ENCODE measurements around the gene PTPRM.
"Not testable (repeated sequence)": the region's sequence is repeated elsewhere in the genome, so short reads cannot be mapped to it uniquely, and the experiment has no call there.

Gene PTPRM

GRCh38 chr18:8435376-8435775 lies 868.3 kb downstream of the PTPRM start:
- DNase-seq (ENCODE audit: low read depth): no peak

- no peak for DNase-seq (ENCODE audit: low read depth)
Measured at GRCh38 chr18:8439055-8439454, 871.9 kb downstream of the PTPRM start.

- no peak for DNase-seq (ENCODE audit: low read depth)
Measured at GRCh38 chr18:8443505-8443904, 876.4 kb downstream of the PTPRM start.

GRCh38 chr18:8446936-8447335 lies 879.8 kb downstream of the PTPRM start:
- not testable (repeated sequence) for DNase-seq (ENCODE audit: low read depth)

GRCh38 chr18:8448130-8448529 lies 881.0 kb downstream of the PTPRM start:
- no peak for DNase-seq (ENCODE audit: low read depth)

GRCh38 chr18:8450013-8450412 lies 882.9 kb downstream of the PTPRM start:
- no peak for DNase-seq (ENCODE audit: low read depth)

GRCh38 chr18:8450898-8451665 lies 884.0 kb downstream of the PTPRM start:
- no peak for DNase-seq (ENCODE audit: low read depth)

- DNase-seq (ENCODE audit: low read depth): no peak
Measured at GRCh38 chr18:8453528-8453927, 886.4 kb downstream of the PTPRM start.

- no peak for DNase-seq (ENCODE audit: low read depth)
Measured at GRCh38 chr18:8454136-8454535, 887.0 kb downstream of the PTPRM start.

- no peak for DNase-seq (ENCODE audit: low read depth)
Measured at GRCh38 chr18:8455661-8456614, 888.8 kb downstream of the PTPRM start.

Data from activated T-cell treated with anti-CD3 and anti-CD28 coated beads for 48 hours (primary cell).